HG02884 (cell line): ENCODE results near the gene SOWAHA.

Experiments used
- ATAC-seq: cut with Tn5 transposase; IDR thresholded peaks from one replicate; pipeline ENCODE4 v1.9.1; 2021; ENCODE audit warnings: mild to moderate bottlenecking, moderate library complexity; ENCODE audit not compliant: unreplicated experiment

Gene SOWAHA

GRCh38 chr5:132812781-132813598, at the start of gene SOWAHA:
Gene SOWAHA, plus strand, starts transcription at chr5:132813302. Its CDS starts 320 bp downstream, at chr5:132813622.
- ATAC-seq: no peak

GRCh38 chr5:132764051-132764450, 49.1 kb upstream of the SOWAHA start:
- ATAC-seq: no peak

- ATAC-seq: no peak
These were observed 48.3 kb upstream of the SOWAHA start for GRCh38 chr5:132764671-132765238.

- ATAC-seq: no peak
These were observed 47.6 kb upstream of the SOWAHA start for GRCh38 chr5:132765311-132766019.

GRCh38 chr5:132766020-132766805, 46.9 kb upstream of the SOWAHA start:
- ATAC-seq: no peak

GRCh38 chr5:132766806-132767055, 46.4 kb upstream of the SOWAHA start:
- no peak for ATAC-seq

- no peak for ATAC-seq
These were observed 46.0 kb upstream of the SOWAHA start for GRCh38 chr5:132767150-132767549.

GRCh38 chr5:132768485-132768868, 44.6 kb upstream of the SOWAHA start:
- no peak for ATAC-seq

- no peak for ATAC-seq
These were observed 42.5 kb upstream of the SOWAHA start for GRCh38 chr5:132770476-132771159.

- no peak for ATAC-seq
These were observed 41.6 kb upstream of the SOWAHA start for GRCh38 chr5:132771503-132771998.

- no peak for ATAC-seq
These were observed 40.6 kb upstream of the SOWAHA start for GRCh38 chr5:132772291-132773070.

- no peak for ATAC-seq
These were observed 40.0 kb upstream of the SOWAHA start for GRCh38 chr5:132773114-132773513.

- no peak for ATAC-seq
These were observed 39.3 kb upstream of the SOWAHA start for GRCh38 chr5:132773601-132774355.

GRCh38 chr5:132774406-132774805, 38.7 kb upstream of the SOWAHA start:
- no peak for ATAC-seq

- ATAC-seq: no peak
These were observed 38.2 kb upstream of the SOWAHA start for GRCh38 chr5:132774896-132775295.

- ATAC-seq: no peak
These were observed 37.6 kb upstream of the SOWAHA start for GRCh38 chr5:132775476-132775961.

GRCh38 chr5:132776131-132776937, 36.8 kb upstream of the SOWAHA start:
- ATAC-seq: no peak

GRCh38 chr5:132776938-132777208, 36.2 kb upstream of the SOWAHA start:
- ATAC-seq: no peak
